Upper lobe of right lung (tissue), 1 donor: ENCODE data around the gene PDXK. TPM values are rescaled to one million over a fixed set of nuclear protein-coding genes. Genes with fewer than 3 reads are reported as not detected.

Experiments used
- ATAC-seq: fragments of 200-7000 bp; cut with Tn5 transposase; one replicate; pipeline ENCODE4 v1.9.1; 2020; ENCODE audit warnings: mild to moderate bottlenecking, moderate library complexity
- DNase-seq: peaks from one replicate; pipeline ENCODE4 v3.0.0-alpha.2; 2020
- H3K27ac ChIP-seq: fragments of 200-600 bp; one replicate; pipeline ENCODE4 v1.8.0; 2022
- H3K27me3 ChIP-seq: fragments of 200-600 bp; one replicate; pipeline ENCODE4 v1.8.0; 2022; ENCODE audit warnings: mild to moderate bottlenecking
- H3K36me3 ChIP-seq: fragments of 200-600 bp; one replicate; pipeline ENCODE4 v1.8.0; 2022
- H3K4me1 ChIP-seq: fragments of 200-600 bp; one replicate; pipeline ENCODE4 v1.8.0; 2022
- H3K4me3 ChIP-seq: fragments of 200-600 bp; one replicate; pipeline ENCODE4 v1.8.0; 2022; ENCODE audit warnings: mild to moderate bottlenecking
- H3K9me3 ChIP-seq: fragments of 200-600 bp; one replicate; pipeline ENCODE4 v1.8.0; 2022
- CTCF ChIP-seq: fragments of 200-600 bp; IDR thresholded peaks from one replicate; pipeline ENCODE4 v1.8.0; 2022; ENCODE audit warnings: antibody characterized with exemption
- intact Hi-C: fragments of 100-400 bp; cut with DNase I; formaldehyde crosslinking; loops from one replicate; pipeline ENCODE4 v1.11.0; 2022
- total RNA-seq: library from RNA; stranded (reverse); fragmentation: NEBNext Ultra II Directional; extraction: Animal tissue kit (Norgen Biotek cat#: 25700); gene quantifications from one replicate; pipeline ENCODE4 v1.2.1, GENCODE V29; 2021
- donor health status: DM: no; HTN: yes; CAD: no; lungs with severe emphysema.

The PDXK gene
- total RNA-seq, 1 donor from 2014 or later: 280 TPM

- no peak for DNase-seq
- H3K4me3 ChIP-seq: no peak overlapping the region
- H3K36me3 ChIP-seq: peaks cover 2% of the 10 kb centered on the region
- intact Hi-C loops: no loop called here
- no peak for ATAC-seq
- H3K27ac ChIP-seq: no peak overlapping the region
- H3K9me3 ChIP-seq: no peaks in the 10 kb centered on the region
- H3K27me3 ChIP-seq: no peaks in the 10 kb centered on the region
- no peak for TF ChIP-seq CTCF
- peaks cover 18% of the 10 kb centered on the region for H3K4me1 ChIP-seq
These were observed 67.4 kb downstream of the PDXK start for GRCh38 chr21:43786300-43786806.

- no peak for TF ChIP-seq CTCF
- no peaks in the 10 kb centered on the region for H3K9me3 ChIP-seq
- no peak overlapping the region for H3K27ac ChIP-seq
- ATAC-seq (no peak), DNase-seq (no peak)
- H3K27me3 ChIP-seq: no peaks in the 10 kb centered on the region
- H3K4me3 ChIP-seq: no peak overlapping the region
- peaks cover 8% of the 10 kb centered on the region for H3K36me3 ChIP-seq
- intact Hi-C loops: no loop called here
- peaks cover 18% of the 10 kb centered on the region for H3K4me1 ChIP-seq
These were observed 68.0 kb downstream of the PDXK start for GRCh38 chr21:43786807-43787440.

GRCh38 chr21:43789276-43790009, 70.5 kb downstream of the PDXK start, which contains the start of gene RRP1:
TSS of gene RRP1 (plus strand) at chr21:43789577. CDS start at chr21:43789630, 53 bp downstream.
- peaks cover 18% of the 10 kb centered on the region for H3K4me1 ChIP-seq
- H3K27me3 ChIP-seq: no peaks in the 10 kb centered on the region
- H3K4me3 ChIP-seq: peak within 1 kb of the TSS; percentile 93
- H3K36me3 ChIP-seq: peaks cover 31% of the 10 kb centered on the region
- ATAC-seq (peak; percentile 98), DNase-seq (peak; percentile 95)
- intact Hi-C loops: no loop called here
- H3K9me3 ChIP-seq: no peaks in the 10 kb centered on the region
- peak within 1 kb of the TSS; percentile 76 for H3K27ac ChIP-seq
- TF ChIP-seq CTCF: peak; percentile 96

DNA sequence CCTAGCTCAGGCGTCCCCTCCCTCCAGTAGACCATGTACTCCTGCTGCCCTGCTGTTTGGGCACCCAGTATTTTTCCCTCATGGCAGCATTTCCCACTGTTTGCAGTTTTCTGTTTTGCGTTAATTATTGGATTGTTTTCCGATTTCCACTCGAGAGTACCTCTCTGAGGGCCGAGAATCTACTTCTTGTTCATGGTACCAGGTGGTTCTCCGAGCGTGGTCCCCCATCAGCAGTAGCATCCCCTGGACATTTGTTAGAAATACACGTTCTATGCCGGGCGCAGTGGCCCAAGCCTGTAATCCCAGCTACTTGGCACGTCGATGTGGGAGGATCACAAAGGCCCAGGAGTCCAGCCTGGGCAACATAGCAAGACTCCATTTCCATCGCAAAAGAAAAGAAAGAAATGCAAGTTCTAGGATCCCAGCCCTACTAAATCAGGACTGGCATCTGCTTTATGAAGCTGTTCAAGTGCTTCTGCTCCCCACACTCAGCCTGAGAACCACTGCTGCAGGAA, 71.1 kb downstream of the PDXK start:
- no peaks in the 10 kb centered on the region for H3K27me3 ChIP-seq
- H3K27ac ChIP-seq: peak overlapping the region; percentile 76
- peaks cover 18% of the 10 kb centered on the region for H3K4me1 ChIP-seq
- ATAC-seq: no peak
- H3K9me3 ChIP-seq: no peaks in the 10 kb centered on the region
- no peak for TF ChIP-seq CTCF
- H3K36me3 ChIP-seq: peaks cover 36% of the 10 kb centered on the region
- DNase-seq: no peak
- intact Hi-C loops: no loop called here
- peak overlapping the region; percentile 93 for H3K4me3 ChIP-seq

GRCh38 chr21:43792406-43792805, 73.5 kb downstream of the PDXK start:
- intact Hi-C loops: no loop called here
- no peak for ATAC-seq
- peaks cover 18% of the 10 kb centered on the region for H3K4me1 ChIP-seq
- H3K27me3 ChIP-seq: no peaks in the 10 kb centered on the region
- no peak overlapping the region for H3K27ac ChIP-seq
- no peaks in the 10 kb centered on the region for H3K9me3 ChIP-seq
- no peak for TF ChIP-seq CTCF
- no peak overlapping the region for H3K4me3 ChIP-seq
- H3K36me3 ChIP-seq: peaks cover 59% of the 10 kb centered on the region
- no peak for DNase-seq
